ENCODE measurements around the gene RTN4.

- no peak for TF ChIP-seq REST (IDR thresholded peaks at IDR 0.05; ENCODE audit: insufficient read depth in 1 of 2, low read depth in 2 of 2, low read length in 2 of 2)
- TF ChIP-seq POLR2AphosphoS5 (IDR thresholded peaks at IDR 0.05; ENCODE audit: low read depth, low read length): no peak
- TF ChIP-seq SIN3A (IDR thresholded peaks at IDR 0.05; ENCODE audit: borderline replicate concordance, insufficient read depth, low read length): no peak
- no peak for TF ChIP-seq TAF1 (IDR thresholded peaks at IDR 0.05; ENCODE audit: borderline replicate concordance, insufficient read depth, low read length)
- TF ChIP-seq FOXP2 (optimal IDR thresholded peaks at IDR 0.05; ENCODE audit: borderline replicate concordance, extremely low read depth, extremely low read length, insufficient read depth): no peak
Observed at GRCh38 chr2:55097461-55098410, 47.5 kb upstream of the RTN4 start.

Data from PFSK-1 (cell line).